ENCODE data around the gene DGKI. TPM values are rescaled to one million over a fixed set of nuclear protein-coding genes. Genes with fewer than 3 reads are reported as not detected.

Gene DGKI
- total RNA-seq, 1 experiment from 2014 or later = 0.41 TPM

- BruUV-seq (replicated peaks) = no TSS peak
- Histone ChIP-seq H3K36me3 (ENCODE audit: low read depth) (no peaks in the 10 kb centered on the region), H3K9me2 (ENCODE audit: insufficient read depth) (no peaks in the 10 kb centered on the region), H3F3A (ENCODE audit: insufficient read depth, low read depth) (no peaks in the 10 kb centered on the region), H4K20me1 (ENCODE audit: insufficient read depth) (no peaks in the 10 kb centered on the region), H2AFZ (no peak overlapping the region), H3K27me3 (ENCODE audit: insufficient read depth, low read depth) (peaks cover 91% of the 10 kb centered on the region), H3K4me1 (replicated peaks; ENCODE audit: insufficient read depth) (no peaks in the 10 kb centered on the region), H3K4me3 (no peak overlapping the region), H3K79me2 (ENCODE audit: low read depth) (no peaks in the 10 kb centered on the region), H3K27ac (no peak overlapping the region), H3K4me2 (no peak overlapping the region), H3K9me3 (ENCODE audit: insufficient read depth, low read depth) (no peaks in the 10 kb centered on the region)
- TF ChIP-seq, protein P1, sequence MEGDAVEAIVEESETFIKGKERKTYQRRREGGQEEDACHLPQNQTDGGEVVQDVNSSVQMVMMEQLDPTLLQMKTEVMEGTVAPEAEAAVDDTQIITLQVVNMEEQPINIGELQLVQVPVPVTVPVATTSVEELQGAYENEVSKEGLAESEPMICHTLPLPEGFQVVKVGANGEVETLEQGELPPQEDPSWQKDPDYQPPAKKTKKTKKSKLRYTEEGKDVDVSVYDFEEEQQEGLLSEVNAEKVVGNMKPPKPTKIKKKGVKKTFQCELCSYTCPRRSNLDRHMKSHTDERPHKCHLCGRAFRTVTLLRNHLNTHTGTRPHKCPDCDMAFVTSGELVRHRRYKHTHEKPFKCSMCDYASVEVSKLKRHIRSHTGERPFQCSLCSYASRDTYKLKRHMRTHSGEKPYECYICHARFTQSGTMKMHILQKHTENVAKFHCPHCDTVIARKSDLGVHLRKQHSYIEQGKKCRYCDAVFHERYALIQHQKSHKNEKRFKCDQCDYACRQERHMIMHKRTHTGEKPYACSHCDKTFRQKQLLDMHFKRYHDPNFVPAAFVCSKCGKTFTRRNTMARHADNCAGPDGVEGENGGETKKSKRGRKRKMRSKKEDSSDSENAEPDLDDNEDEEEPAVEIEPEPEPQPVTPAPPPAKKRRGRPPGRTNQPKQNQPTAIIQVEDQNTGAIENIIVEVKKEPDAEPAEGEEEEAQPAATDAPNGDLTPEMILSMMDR (conservative IDR thresholded peaks at IDR 0.05) = no peak
- TF ChIP-seq EZH2 (IDR thresholded peaks at IDR 0.05; ENCODE audit: low read depth) = no peak
- POLR2A ChIA-PET (ENCODE audit: unreplicated experiment) = no interaction called here
- intact Hi-C loops (cut with micrococcal nuclease; ENCODE audit: unreplicated experiment) = no loop called here
- no peak for DNase-seq
- CTCF ChIA-PET = no interaction called here
Measured at GRCh38 chr7:137661634-137662033, 185.1 kb downstream of the DGKI start.

- no TSS peak for BruUV-seq (replicated peaks)
- intact Hi-C loops (cut with micrococcal nuclease; ENCODE audit: unreplicated experiment) = loop anchor here (5.0 kb wide), 1 partner anchor 1079 kb away; no protein-coding TSS in a partner anchor
Measured at GRCh38 chr7:137658190-137658900, 188.4 kb downstream of the DGKI start.

DNA sequence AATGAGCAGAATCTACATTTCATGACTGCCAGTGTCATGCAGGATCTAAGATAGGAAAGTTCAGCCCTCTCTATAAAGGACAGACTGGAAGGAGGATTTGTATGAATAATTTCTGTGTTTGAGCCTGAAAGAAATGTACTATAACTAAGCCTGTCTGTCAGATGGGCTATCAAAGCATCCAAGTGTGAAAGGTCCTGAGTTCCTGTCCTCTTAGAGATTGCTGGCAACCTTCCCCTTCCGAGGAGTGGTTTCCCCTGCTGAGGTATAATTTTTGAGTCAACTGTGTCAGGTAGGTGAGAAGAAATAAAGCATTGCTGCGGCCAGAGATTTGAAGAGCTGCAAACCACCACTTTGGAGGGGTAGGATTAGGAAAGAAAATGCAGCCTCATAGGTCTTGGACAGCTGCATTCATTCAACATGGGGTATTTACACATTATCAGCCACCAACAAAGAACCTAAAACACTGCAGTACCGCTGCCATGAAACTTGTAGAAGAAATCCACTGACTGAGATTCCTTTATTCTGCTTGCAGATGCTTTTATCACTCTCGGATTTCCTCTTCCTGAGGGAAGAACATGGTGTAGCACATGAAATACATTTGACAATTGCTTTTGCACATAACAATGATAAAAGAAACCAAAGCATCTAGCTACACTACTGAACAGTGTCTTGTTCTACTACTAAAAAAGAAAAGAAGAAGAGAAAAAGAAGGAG is 189.1 kb downstream of the DGKI start:
- Histone ChIP-seq H3K36me3 (ENCODE audit: low read depth) (no peaks in the 10 kb centered on the region), H3K79me2 (ENCODE audit: low read depth) (no peaks in the 10 kb centered on the region), H3K27ac (no peak overlapping the region), H3F3A (ENCODE audit: insufficient read depth, low read depth) (no peaks in the 10 kb centered on the region), H3K9me3 (ENCODE audit: insufficient read depth, low read depth) (no peaks in the 10 kb centered on the region), H4K20me1 (ENCODE audit: insufficient read depth) (no peaks in the 10 kb centered on the region), H3K4me2 (no peak overlapping the region), H2AFZ (no peak overlapping the region), H3K9me2 (ENCODE audit: insufficient read depth) (no peaks in the 10 kb centered on the region), H3K4me1 (replicated peaks; ENCODE audit: insufficient read depth) (no peaks in the 10 kb centered on the region), H3K27me3 (ENCODE audit: insufficient read depth, low read depth) (peaks cover 67% of the 10 kb centered on the region), H3K4me3 (no peak overlapping the region)
- BruUV-seq (replicated peaks) = no TSS peak
- TF ChIP-seq, protein P1 (conservative IDR thresholded peaks at IDR 0.05) = no peak
- no peak for TF ChIP-seq EZH2 (IDR thresholded peaks at IDR 0.05; ENCODE audit: low read depth)
- CTCF ChIA-PET = no interaction called here
- DNase-seq = no peak
- POLR2A ChIA-PET (ENCODE audit: unreplicated experiment) = no interaction called here
- intact Hi-C loops (cut with micrococcal nuclease; ENCODE audit: unreplicated experiment) = loop anchor here (5.0 kb wide), 1 partner anchor 1080 kb away; no protein-coding TSS in a partner anchor

More at GRCh38 chr7:137658190-137658900, 188.4 kb downstream of the DGKI start:
- Histone ChIP-seq H3K36me3 (ENCODE audit: low read depth) (no peaks in the 10 kb centered on the region), H3K9me3 (ENCODE audit: insufficient read depth, low read depth) (no peaks in the 10 kb centered on the region), H3K27me3 (ENCODE audit: insufficient read depth, low read depth) (peaks cover 68% of the 10 kb centered on the region), H4K20me1 (ENCODE audit: insufficient read depth) (no peaks in the 10 kb centered on the region), H3F3A (ENCODE audit: insufficient read depth, low read depth) (no peaks in the 10 kb centered on the region), H3K4me1 (replicated peaks; ENCODE audit: insufficient read depth) (no peaks in the 10 kb centered on the region), H3K4me3 (no peak overlapping the region), H3K9me2 (ENCODE audit: insufficient read depth) (no peaks in the 10 kb centered on the region), H2AFZ (no peak overlapping the region), H3K79me2 (ENCODE audit: low read depth) (no peaks in the 10 kb centered on the region), H3K27ac (no peak overlapping the region), H3K4me2 (no peak overlapping the region)
- TF ChIP-seq, protein P1 (conservative IDR thresholded peaks at IDR 0.05) = no peak
- TF ChIP-seq EZH2 (IDR thresholded peaks at IDR 0.05; ENCODE audit: low read depth) = no peak
- CTCF ChIA-PET = no interaction called here
- POLR2A ChIA-PET (ENCODE audit: unreplicated experiment) = no interaction called here
- no peak for DNase-seq
